MCF 10A (cell line): ENCODE data around the gene GRK3. TPM values are rescaled to one million over a fixed set of nuclear protein-coding genes. Genes with fewer than 3 reads are reported as not detected.

Experiments
- BruUV-seq: library from RNA; stranded (reverse); fragments of 400-500 nt; replicated peaks from 2 replicates; lab custom pipeline; 2021; lab: Mats Ljungman, UMichigan
- CTCF ChIA-PET: fragments of 300-600 bp; sonication (Branson Sonifier 250); formaldehyde crosslinking; extraction: SDS; loops from one replicate; lab custom pipeline; 2021; ENCODE audit warnings: antibody characterized with exemption, inconsistent platforms; lab: Yijun Ruan, JAX
- POLR2A ChIA-PET: fragments of 300-600, 350-650 bp; sonication (Branson Sonifier 250); formaldehyde crosslinking; extraction: SDS; loops from one replicate; lab custom pipeline; 2020; ENCODE audit warnings: antibody characterized with exemption, inconsistent platforms; lab: Yijun Ruan, JAX
- DNase-seq: peaks from one replicate; pipeline ENCODE4 v3.0.0-alpha.2; 2018; ENCODE audit not compliant: unreplicated experiment
- H3K27ac Mint-ChIP-seq: one replicate; pipeline ENCODE4 v1.8.0; 2022; ENCODE audit warnings: mild to moderate bottlenecking, low read depth, mixed read lengths; ENCODE audit not compliant: unreplicated experiment
- H3K27me3 Mint-ChIP-seq: one replicate; pipeline ENCODE4 v1.8.0; 2022; ENCODE audit warnings: mixed read lengths; ENCODE audit not compliant: insufficient read depth, unreplicated experiment
- H3K36me3 Mint-ChIP-seq: one replicate; pipeline ENCODE4 v1.8.0; 2022; ENCODE audit warnings: mild to moderate bottlenecking, moderate library complexity, mixed read lengths; ENCODE audit not compliant: insufficient read depth, unreplicated experiment
- H3K4me1 Mint-ChIP-seq: one replicate; pipeline ENCODE4 v1.8.0; 2022; ENCODE audit warnings: mixed read lengths; ENCODE audit not compliant: insufficient read depth, unreplicated experiment
- H3K4me3 Mint-ChIP-seq: one replicate; pipeline ENCODE4 v1.8.0; 2022; ENCODE audit warnings: mild to moderate bottlenecking, moderate library complexity, mixed read lengths; ENCODE audit not compliant: unreplicated experiment
- H3K9me3 Mint-ChIP-seq: one replicate; pipeline ENCODE4 v1.8.0; 2022; ENCODE audit warnings: mixed read lengths; ENCODE audit not compliant: unreplicated experiment
- intact Hi-C: fragments of 100-400 bp; cut with micrococcal nuclease; formaldehyde crosslinking; loops from 2 replicates; pipeline ENCODE4 v1.14.1; 2022
- total RNA-seq: library from RNA; stranded (reverse); gene quantifications from 2 replicates; pipeline ENCODE4 v1.2.3, GENCODE V29; 2022
- TF ChIP-seq, protein P1 (sequence below): fragments of 200-600 bp; IDR thresholded peaks from one replicate; pipeline ENCODE4 v1.8.0; 2022; ENCODE audit warnings: antibody characterized with exemption, mild to moderate bottlenecking; ENCODE audit not compliant: unreplicated experiment

Gene GRK3
- total RNA-seq, 1 experiment from 2014 or later, result 7.9 TPM

DNA sequence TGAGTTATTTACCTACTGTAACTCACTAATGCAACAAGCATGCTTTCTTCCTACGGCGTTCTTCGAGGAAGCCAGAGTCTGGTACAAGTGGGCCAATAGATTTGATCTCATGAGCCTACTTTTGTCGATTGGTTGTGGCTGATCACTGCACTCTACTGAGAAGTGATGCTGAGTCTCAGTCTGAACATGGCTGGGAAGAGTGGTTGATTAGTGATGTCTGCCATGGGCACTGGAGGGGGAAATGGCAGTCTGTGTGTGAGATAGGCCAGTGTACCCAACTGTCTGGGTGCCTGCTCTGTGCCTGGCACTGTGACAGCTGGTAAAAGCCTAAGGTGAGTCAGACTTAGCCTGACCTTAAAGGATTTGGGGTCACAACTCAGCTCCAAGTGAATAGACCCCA is 205.9 kb downstream of the GRK3 start:
- H3K9me3 Mint-ChIP-seq, result peaks cover 12% of the 10 kb centered on the region
- ChIA-PET CTCF (interaction anchor here (1.3 kb wide), 1 partner anchor 10 kb away, joined by 3 read pairs; no protein-coding TSS in a partner anchor), POLR2A (no interaction called here)
- no peaks in the 10 kb centered on the region for H3K4me1 Mint-ChIP-seq
- H3K36me3 Mint-ChIP-seq, result no peaks in the 10 kb centered on the region
- BruUV-seq, result no TSS peak
- no peaks in the 10 kb centered on the region for H3K27me3 Mint-ChIP-seq
- intact Hi-C loops, result loop anchor here (5.0 to 10.0 kb wide), 4 partner anchors 323 to 1006 kb away; no protein-coding TSS in a partner anchor
- DNase-seq, result no peak
- TF ChIP-seq, protein P1, sequence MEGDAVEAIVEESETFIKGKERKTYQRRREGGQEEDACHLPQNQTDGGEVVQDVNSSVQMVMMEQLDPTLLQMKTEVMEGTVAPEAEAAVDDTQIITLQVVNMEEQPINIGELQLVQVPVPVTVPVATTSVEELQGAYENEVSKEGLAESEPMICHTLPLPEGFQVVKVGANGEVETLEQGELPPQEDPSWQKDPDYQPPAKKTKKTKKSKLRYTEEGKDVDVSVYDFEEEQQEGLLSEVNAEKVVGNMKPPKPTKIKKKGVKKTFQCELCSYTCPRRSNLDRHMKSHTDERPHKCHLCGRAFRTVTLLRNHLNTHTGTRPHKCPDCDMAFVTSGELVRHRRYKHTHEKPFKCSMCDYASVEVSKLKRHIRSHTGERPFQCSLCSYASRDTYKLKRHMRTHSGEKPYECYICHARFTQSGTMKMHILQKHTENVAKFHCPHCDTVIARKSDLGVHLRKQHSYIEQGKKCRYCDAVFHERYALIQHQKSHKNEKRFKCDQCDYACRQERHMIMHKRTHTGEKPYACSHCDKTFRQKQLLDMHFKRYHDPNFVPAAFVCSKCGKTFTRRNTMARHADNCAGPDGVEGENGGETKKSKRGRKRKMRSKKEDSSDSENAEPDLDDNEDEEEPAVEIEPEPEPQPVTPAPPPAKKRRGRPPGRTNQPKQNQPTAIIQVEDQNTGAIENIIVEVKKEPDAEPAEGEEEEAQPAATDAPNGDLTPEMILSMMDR, result no peak
- no peak overlapping the region for H3K4me3 Mint-ChIP-seq
- no peak overlapping the region for H3K27ac Mint-ChIP-seq

DNA sequence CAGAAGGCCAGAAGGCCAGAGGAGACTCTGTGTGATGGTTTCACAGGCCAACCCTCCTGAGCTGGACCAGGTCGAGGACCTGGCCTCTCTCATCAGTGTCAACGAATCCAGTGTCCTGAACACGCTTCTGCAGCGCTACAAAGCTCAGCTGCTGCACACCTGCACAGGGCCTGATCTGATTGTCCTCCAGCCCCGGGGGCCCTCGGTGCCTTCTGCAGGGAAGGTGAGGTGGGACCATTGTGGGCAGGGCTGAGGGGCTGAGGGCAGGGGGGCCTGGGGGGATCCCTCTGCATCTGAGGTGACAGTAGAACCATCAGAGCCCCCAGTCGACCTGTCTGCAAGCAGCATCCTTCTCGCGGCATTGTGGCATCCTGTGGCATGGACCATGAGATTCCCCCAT is 207.8 kb downstream of the GRK3 start:
- Mint-ChIP-seq H3K27ac (no peak overlapping the region), H3K4me3 (no peak overlapping the region), H3K9me3 (no peaks in the 10 kb centered on the region), H3K4me1 (no peaks in the 10 kb centered on the region), H3K27me3 (no peaks in the 10 kb centered on the region), H3K36me3 (no peaks in the 10 kb centered on the region)
- TF ChIP-seq, protein P1, result no peak
- POLR2A ChIA-PET, result interaction anchor here (0.6 to 1.2 kb wide), 2 partner anchors 50 to 263 kb away, joined by 3 read pairs; no protein-coding TSS in a partner anchor
- no peak for DNase-seq
- CTCF ChIA-PET, result interaction anchor here (0.6 to 3.2 kb wide), 30 partner anchors 9 to 558 kb away, joined by 3 to 51 read pairs (median 6); no protein-coding TSS in a partner anchor
- BruUV-seq, result no TSS peak
- intact Hi-C loops, result loop anchor here (5.0 to 10.0 kb wide), 4 partner anchors 325 to 1007 kb away; no protein-coding TSS in a partner anchor

DNA sequence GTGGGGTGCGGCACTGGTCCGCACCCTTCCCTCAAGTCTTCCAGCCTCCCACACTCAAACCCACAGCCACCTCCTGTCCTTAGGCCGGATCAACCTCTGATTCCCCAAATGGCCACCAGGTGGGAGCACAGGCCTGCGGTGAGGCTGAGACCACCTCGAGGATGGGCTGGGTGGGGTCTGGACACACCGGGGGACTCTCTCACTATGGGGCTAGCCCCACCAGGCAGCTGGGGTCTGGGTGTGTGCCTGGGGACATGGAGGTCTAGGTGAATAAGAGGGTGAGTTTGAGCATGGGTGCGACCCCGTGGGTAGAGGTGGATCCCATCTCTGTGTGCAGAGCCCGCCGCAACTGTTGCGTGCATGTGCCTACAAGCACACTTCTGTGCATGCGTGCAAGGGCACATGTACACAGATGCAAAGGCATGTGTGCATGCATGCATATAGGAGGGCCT is 210.1 kb downstream of the GRK3 start:
- TF ChIP-seq, protein P1, result peak; percentile 26
- no peaks in the 10 kb centered on the region for H3K4me1 Mint-ChIP-seq
- intact Hi-C loops, result loop anchor here (5.0 to 10.0 kb wide), 4 partner anchors 327 to 1010 kb away; no protein-coding TSS in a partner anchor
- DNase-seq, result no peak
- BruUV-seq, result no TSS peak
- no peak overlapping the region for H3K4me3 Mint-ChIP-seq
- POLR2A ChIA-PET, result no interaction called here
- H3K27me3 Mint-ChIP-seq, result no peaks in the 10 kb centered on the region
- CTCF ChIA-PET, result interaction anchor here (0.5 to 2.3 kb wide), 8 partner anchors 9 to 1005 kb away, joined by 3 to 12 read pairs (median 3); no protein-coding TSS in a partner anchor
- no peaks in the 10 kb centered on the region for H3K36me3 Mint-ChIP-seq
- no peak overlapping the region for H3K27ac Mint-ChIP-seq
- no peaks in the 10 kb centered on the region for H3K9me3 Mint-ChIP-seq

DNA sequence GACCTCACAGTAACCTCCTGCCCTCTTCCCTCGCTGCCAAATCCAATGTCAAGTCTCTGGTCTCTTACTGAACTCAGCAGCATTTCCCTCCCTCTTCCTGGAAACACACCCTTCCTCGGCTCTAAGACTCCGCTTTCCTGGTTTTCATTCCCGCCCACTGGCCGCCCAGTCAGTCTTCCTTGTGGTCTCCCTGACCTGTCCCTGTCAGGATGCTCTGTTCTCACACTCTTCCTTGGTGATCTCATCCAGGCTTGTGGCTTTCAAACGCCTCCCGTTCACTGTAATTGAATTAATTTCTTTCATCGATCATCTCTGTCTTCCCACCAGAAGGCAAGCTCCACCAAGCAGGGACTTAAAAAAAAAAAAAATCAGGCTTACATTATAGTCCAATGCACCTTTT is 211.1 kb downstream of the GRK3 start:
- Mint-ChIP-seq H3K27ac (no peak overlapping the region), H3K9me3 (no peaks in the 10 kb centered on the region), H3K36me3 (no peaks in the 10 kb centered on the region), H3K4me1 (no peaks in the 10 kb centered on the region), H3K27me3 (no peaks in the 10 kb centered on the region), H3K4me3 (no peak overlapping the region)
- ChIA-PET POLR2A (no interaction called here), CTCF (interaction anchor here (0.5 to 1.1 kb wide), 3 partner anchors 313 to 556 kb away, joined by 3 to 4 read pairs (median 3); no protein-coding TSS in a partner anchor)
- no peak for DNase-seq
- intact Hi-C loops, result loop anchor here (10.0 kb wide), 1 partner anchor 1011 kb away; no protein-coding TSS in a partner anchor
- no TSS peak for BruUV-seq
- TF ChIP-seq, protein P1, result no peak
